GM12801 (cell line): ENCODE measurements around the gene TMED9.

Experiments used
- CTCF ChIP-seq: IDR thresholded peaks from one replicate; pipeline ENCODE4 v1.5.1; 2011; ENCODE audit warnings: control low read depth; ENCODE audit not compliant: insufficient read length; ENCODE audit errors: extremely low read depth

Gene TMED9

DNA sequence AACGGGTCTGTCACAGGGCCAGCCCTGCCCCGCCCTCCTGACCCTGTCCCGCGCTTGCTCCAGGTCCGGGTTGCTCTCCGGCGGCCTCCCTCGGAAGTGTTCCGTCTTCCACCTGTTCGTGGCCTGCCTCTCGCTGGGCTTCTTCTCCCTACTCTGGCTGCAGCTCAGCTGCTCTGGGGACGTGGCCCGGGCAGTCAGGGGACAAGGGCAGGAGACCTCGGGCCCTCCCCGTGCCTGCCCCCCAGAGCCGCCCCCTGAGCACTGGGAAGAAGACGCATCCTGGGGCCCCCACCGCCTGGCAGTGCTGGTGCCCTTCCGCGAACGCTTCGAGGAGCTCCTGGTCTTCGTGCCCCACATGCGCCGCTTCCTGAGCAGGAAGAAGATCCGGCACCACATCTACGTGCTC, 12.1 kb downstream of the TMED9 start:
- TF ChIP-seq CTCF = no peak

- no peak for TF ChIP-seq CTCF
These were observed 12.7 kb downstream of the TMED9 start for GRCh38 chr5:177604656-177605055.

DNA sequence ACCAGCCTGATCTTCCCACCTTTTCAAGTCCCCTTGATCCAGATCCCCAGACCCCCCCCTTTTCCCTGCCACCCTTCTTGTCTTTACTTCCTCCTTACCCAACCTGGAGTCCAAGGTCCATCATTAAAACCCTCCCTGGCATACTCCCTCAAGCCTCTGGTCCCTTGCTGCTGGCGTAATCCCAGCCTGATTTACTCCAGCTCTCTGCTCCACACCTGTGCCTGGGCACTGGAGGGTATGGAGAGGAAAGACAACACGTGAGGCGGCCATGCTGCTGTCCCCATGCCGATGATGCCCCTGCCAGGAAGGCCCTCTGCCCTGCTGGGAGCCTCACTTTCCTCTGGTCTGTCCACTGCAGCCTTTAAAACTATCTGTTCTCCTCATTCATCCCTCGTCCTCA, 13.1 kb downstream of the TMED9 start:
- no peak for TF ChIP-seq CTCF

- TF ChIP-seq CTCF = no peak
These were observed 13.7 kb downstream of the TMED9 start for GRCh38 chr5:177605667-177606066.

- no peak for TF ChIP-seq CTCF
These were observed 14.4 kb downstream of the TMED9 start for GRCh38 chr5:177606071-177607051.

DNA sequence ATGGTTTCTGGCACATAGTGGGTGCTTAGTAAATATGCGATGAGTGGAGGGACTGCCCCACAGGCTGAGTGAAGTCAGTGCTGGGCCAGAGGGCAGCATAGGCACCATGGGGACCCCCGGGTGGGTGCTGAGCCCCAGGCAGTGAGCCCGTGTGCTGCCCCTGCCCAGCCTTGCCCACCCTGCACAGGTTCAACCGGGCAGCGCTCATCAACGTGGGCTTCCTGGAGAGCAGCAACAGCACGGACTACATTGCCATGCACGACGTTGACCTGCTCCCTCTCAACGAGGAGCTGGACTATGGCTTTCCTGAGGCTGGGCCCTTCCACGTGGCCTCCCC, 15.1 kb downstream of the TMED9 start:
- no peak for TF ChIP-seq CTCF

DNA sequence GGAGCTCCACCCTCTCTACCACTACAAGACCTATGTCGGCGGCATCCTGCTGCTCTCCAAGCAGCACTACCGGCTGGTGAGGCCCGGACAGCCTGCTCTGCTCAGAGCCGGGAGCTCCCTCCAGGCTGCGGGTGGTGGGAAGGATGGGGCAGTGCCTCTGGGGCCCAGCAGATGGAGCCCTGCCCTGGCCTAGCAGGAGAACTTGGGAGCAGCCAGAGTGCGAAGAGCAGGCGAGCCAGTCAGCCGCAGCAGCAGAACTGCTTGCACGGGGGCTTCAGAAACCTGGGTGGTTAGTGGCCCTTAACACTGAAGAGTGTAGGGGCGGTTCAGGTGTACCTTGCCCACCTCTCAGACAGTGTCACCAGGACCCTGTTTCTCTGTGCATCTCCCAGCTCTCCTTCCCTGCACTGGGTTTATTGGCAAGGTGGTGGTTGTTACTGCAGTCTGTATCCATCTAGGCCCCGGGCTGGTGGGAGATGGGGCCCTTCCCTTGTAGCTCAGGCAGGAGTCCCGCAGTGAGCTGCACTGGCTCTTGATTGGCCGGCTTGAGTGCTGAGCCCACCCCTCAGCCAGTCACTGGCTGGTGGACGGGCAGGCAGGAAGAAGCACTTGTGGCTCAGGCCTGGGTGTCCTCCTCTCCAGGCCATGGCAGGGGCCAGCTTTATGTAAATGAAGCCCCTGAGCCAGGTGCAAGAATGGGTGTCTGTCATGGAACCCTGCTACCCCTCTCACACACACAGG, 15.6 kb downstream of the TMED9 start:
- no peak for TF ChIP-seq CTCF
